ENCODE measurements around the gene FABP6.
"Not testable (repeated sequence)": the region's sequence is repeated elsewhere in the genome, so short reads cannot be mapped to it uniquely, and the experiment has no call there.

FABP6 gene

GRCh38 chr5:160221082-160221481, 8.2 kb upstream of the FABP6 start:
- DNase-seq (ENCODE audit: low spot score), result peak; percentile 31

GRCh38 chr5:160227012-160227411, 2.3 kb upstream of the FABP6 start:
- no peak for DNase-seq (ENCODE audit: low spot score)

GRCh38 chr5:160230686-160231527, 1.6 kb downstream of the FABP6 start:
- DNase-seq (ENCODE audit: low spot score), result peak; percentile 90

GRCh38 chr5:160231783-160232342, 2.6 kb downstream of the FABP6 start:
- peak; percentile 55 for DNase-seq (ENCODE audit: low spot score)

GRCh38 chr5:160233215-160233614, 3.9 kb downstream of the FABP6 start:
- DNase-seq (ENCODE audit: low spot score), result peak; percentile 36

- no peak for DNase-seq (ENCODE audit: low spot score)
These were observed 6.4 kb downstream of the FABP6 start for GRCh38 chr5:160235731-160236130.

GRCh38 chr5:160237571-160238093, 8.3 kb downstream of the FABP6 start:
- DNase-seq (ENCODE audit: low spot score), result no peak

- no peak for DNase-seq (ENCODE audit: low spot score)
These were observed 11.0 kb downstream of the FABP6 start for GRCh38 chr5:160240350-160240749.

- peak; percentile 51 for DNase-seq (ENCODE audit: low spot score)
These were observed 12.8 kb downstream of the FABP6 start for GRCh38 chr5:160242145-160242544.

GRCh38 chr5:160245506-160246086, 16.3 kb downstream of the FABP6 start:
- DNase-seq (ENCODE audit: low spot score), result no peak

GRCh38 chr5:160249570-160249969, 20.3 kb downstream of the FABP6 start:
- DNase-seq (ENCODE audit: low spot score), result not testable (repeated sequence)

- DNase-seq (ENCODE audit: low spot score), result no peak
These were observed 20.9 kb downstream of the FABP6 start for GRCh38 chr5:160250226-160250625.

GRCh38 chr5:160250826-160251225, 21.5 kb downstream of the FABP6 start:
- DNase-seq (ENCODE audit: low spot score), result no peak

GRCh38 chr5:160251406-160252155, 22.3 kb downstream of the FABP6 start:
- no peak for DNase-seq (ENCODE audit: low spot score)

- no peak for DNase-seq (ENCODE audit: low spot score)
These were observed 23.6 kb downstream of the FABP6 start for GRCh38 chr5:160252916-160253315.

GRCh38 chr5:160253441-160253840, 24.1 kb downstream of the FABP6 start:
- DNase-seq (ENCODE audit: low spot score), result no peak

GRCh38 chr5:160254706-160255105, 25.4 kb downstream of the FABP6 start:
- DNase-seq (ENCODE audit: low spot score), result no peak

GRCh38 chr5:160259341-160259740, 30.0 kb downstream of the FABP6 start:
- no peak for DNase-seq (ENCODE audit: low spot score)

GRCh38 chr5:160260006-160260775, 30.9 kb downstream of the FABP6 start:
- no peak for DNase-seq (ENCODE audit: low spot score)

GRCh38 chr5:160260881-160261815, 31.8 kb downstream of the FABP6 start:
- peak; percentile 92 for DNase-seq (ENCODE audit: low spot score)

Data from kidney tubule cell (primary cell).